KMS-11 (cell line): ENCODE data around the gene ATF7IP2.

ENCODE experiments used
- H2AFZ ChIP-seq: fragments of 200-600 bp; sonication (generic); 2 replicates; pipeline ENCODE4 v1.6.1; 2016; ENCODE audit warnings: antibody characterized with exemption, mixed run types, low read depth
- H3K27ac ChIP-seq: fragments of 200-600 bp; sonication (generic); 2 replicates; pipeline ENCODE4 v1.6.1; 2016; ENCODE audit warnings: mild to moderate bottlenecking, mixed run types
- H3K27me3 ChIP-seq: fragments of 200-600 bp; sonication (generic); 2 replicates; pipeline ENCODE4 v1.6.1; 2017; ENCODE audit warnings: mild to moderate bottlenecking, low read depth, mixed run types, moderate library complexity; ENCODE audit not compliant: insufficient read depth
- H3K36me3 ChIP-seq: fragments of 200-600 bp; sonication (generic); 2 replicates; pipeline ENCODE4 v1.6.1; 2017; ENCODE audit warnings: mild to moderate bottlenecking, mixed run types; ENCODE audit not compliant: insufficient read depth
- H3K4me1 ChIP-seq: fragments of 200-600 bp; sonication (generic); 2 replicates; pipeline ENCODE4 v1.6.1; 2016; ENCODE audit warnings: mild to moderate bottlenecking, low read depth, mixed run types; ENCODE audit not compliant: poor library complexity, severe bottlenecking
- H3K4me2 ChIP-seq: fragments of 200-600 bp; sonication (generic); 2 replicates; pipeline ENCODE4 v1.7.0; 2016; ENCODE audit warnings: mild to moderate bottlenecking, mixed run types
- H3K4me3 ChIP-seq: fragments of 200-600 bp; sonication (generic); IDR thresholded peaks from 2 replicates; pipeline ENCODE4 v1.6.1; 2017; ENCODE audit warnings: low read depth, low read length, mixed read lengths; ENCODE audit not compliant: insufficient read depth
- H3K79me2 ChIP-seq: fragments of 200-600 bp; sonication (generic); 2 replicates; pipeline ENCODE4 v1.6.1; 2016; ENCODE audit warnings: low read depth, mixed run types; ENCODE audit not compliant: insufficient read depth
- H3K9ac ChIP-seq: fragments of 200-600 bp; sonication (generic); 2 replicates; pipeline ENCODE4 v1.6.1; 2016; ENCODE audit warnings: mild to moderate bottlenecking, mixed run types
- H4K20me1 ChIP-seq: fragments of 200-600 bp; sonication (generic); 2 replicates; pipeline ENCODE4 v1.6.1; 2016; ENCODE audit warnings: mild to moderate bottlenecking, mixed run types; ENCODE audit not compliant: insufficient read depth
- CTCF ChIP-seq: fragments of 200-600 bp; sonication (generic); conservative IDR thresholded peaks from 2 replicates; pipeline ENCODE4 v1.6.1; 2017; ENCODE audit warnings: low read depth, mild to moderate bottlenecking, antibody characterized with exemption, low read length, moderate library complexity, mixed read lengths

ATF7IP2 gene

GRCh38 chr16:10493276-10493675 is 107.4 kb downstream of the ATF7IP2 start:
- H3K9ac ChIP-seq, result no peak overlapping the region
- H4K20me1 ChIP-seq, result no peaks in the 10 kb centered on the region
- no peaks in the 10 kb centered on the region for H3K27me3 ChIP-seq
- no peak for TF ChIP-seq CTCF
- H3K4me3 ChIP-seq, result no peak overlapping the region
- no peak overlapping the region for H3K27ac ChIP-seq
- no peaks in the 10 kb centered on the region for H3K79me2 ChIP-seq
- no peaks in the 10 kb centered on the region for H3K36me3 ChIP-seq
- H2AFZ ChIP-seq, result no peak overlapping the region
- H3K4me2 ChIP-seq, result no peak overlapping the region
- no peaks in the 10 kb centered on the region for H3K4me1 ChIP-seq

GRCh38 chr16:10494343-10495030 is 108.6 kb downstream of the ATF7IP2 start:
- H2AFZ ChIP-seq, result no peak overlapping the region
- no peak for TF ChIP-seq CTCF
- no peak overlapping the region for H3K9ac ChIP-seq
- H3K27ac ChIP-seq, result no peak overlapping the region
- no peak overlapping the region for H3K4me3 ChIP-seq
- H4K20me1 ChIP-seq, result no peaks in the 10 kb centered on the region
- no peaks in the 10 kb centered on the region for H3K36me3 ChIP-seq
- H3K4me2 ChIP-seq, result no peak overlapping the region
- H3K4me1 ChIP-seq, result no peaks in the 10 kb centered on the region
- no peaks in the 10 kb centered on the region for H3K79me2 ChIP-seq
- H3K27me3 ChIP-seq, result no peaks in the 10 kb centered on the region

GRCh38 chr16:10495031-10495345 is 109.1 kb downstream of the ATF7IP2 start:
- H3K36me3 ChIP-seq, result no peaks in the 10 kb centered on the region
- H2AFZ ChIP-seq, result no peak overlapping the region
- TF ChIP-seq CTCF, result no peak
- no peaks in the 10 kb centered on the region for H3K4me1 ChIP-seq
- no peaks in the 10 kb centered on the region for H3K79me2 ChIP-seq
- H3K9ac ChIP-seq, result no peak overlapping the region
- H3K27me3 ChIP-seq, result no peaks in the 10 kb centered on the region
- no peaks in the 10 kb centered on the region for H4K20me1 ChIP-seq
- no peak overlapping the region for H3K27ac ChIP-seq
- no peak overlapping the region for H3K4me3 ChIP-seq
- no peak overlapping the region for H3K4me2 ChIP-seq

- Histone ChIP-seq H3K27me3 (no peaks in the 10 kb centered on the region), H2AFZ (no peak overlapping the region), H3K9ac (no peak overlapping the region), H4K20me1 (no peaks in the 10 kb centered on the region), H3K4me2 (no peak overlapping the region), H3K4me1 (peaks cover 8% of the 10 kb centered on the region), H3K4me3 (no peak overlapping the region), H3K79me2 (no peaks in the 10 kb centered on the region), H3K27ac (no peak overlapping the region), H3K36me3 (no peaks in the 10 kb centered on the region)
- TF ChIP-seq CTCF, result no peak
Measured at GRCh38 chr16:10497132-10498101, 111.6 kb downstream of the ATF7IP2 start.
